PFSK-1 (cell line): ENCODE measurements around the gene CEP170B.

ENCODE experiments used
- FOXP2 ChIP-seq: optimal IDR thresholded peaks from 2 replicates; pipeline ENCODE3; 2011; ENCODE audit warnings: borderline replicate concordance, control low read depth, inconsistent platforms; ENCODE audit not compliant: insufficient read depth; ENCODE audit errors: extremely low read length, extremely low read depth
- POLR2AphosphoS5 ChIP-seq: IDR thresholded peaks from 2 replicates; pipeline ENCODE4 v1.6.1; 2012; ENCODE audit warnings: low read depth, mild to moderate bottlenecking, control low read depth, low read length, moderate library complexity
- REST ChIP-seq, 2 experiments: IDR thresholded peaks; 2 replicates each; pipeline versions ENCODE4 v1.6.1 to v1.8.0; 2011 to 2012; ENCODE audit warnings: low read depth in 2 of 2, low read length in 2 of 2, control low read depth in 1 of 2, inconsistent platforms in 1 of 2, mild to moderate bottlenecking in 1 of 2, moderate library complexity in 1 of 2; ENCODE audit not compliant: insufficient read depth in 1 of 2
- SIN3A ChIP-seq: IDR thresholded peaks from 2 replicates; pipeline ENCODE4 v1.6.1; 2012; ENCODE audit warnings: mild to moderate bottlenecking, low read length, moderate library complexity, borderline replicate concordance; ENCODE audit not compliant: insufficient read depth
- TAF1 ChIP-seq: IDR thresholded peaks from 2 replicates; pipeline ENCODE4 v1.6.1; 2012; ENCODE audit warnings: low read length, control low read depth, borderline replicate concordance; ENCODE audit not compliant: insufficient read depth

Gene CEP170B

DNA sequence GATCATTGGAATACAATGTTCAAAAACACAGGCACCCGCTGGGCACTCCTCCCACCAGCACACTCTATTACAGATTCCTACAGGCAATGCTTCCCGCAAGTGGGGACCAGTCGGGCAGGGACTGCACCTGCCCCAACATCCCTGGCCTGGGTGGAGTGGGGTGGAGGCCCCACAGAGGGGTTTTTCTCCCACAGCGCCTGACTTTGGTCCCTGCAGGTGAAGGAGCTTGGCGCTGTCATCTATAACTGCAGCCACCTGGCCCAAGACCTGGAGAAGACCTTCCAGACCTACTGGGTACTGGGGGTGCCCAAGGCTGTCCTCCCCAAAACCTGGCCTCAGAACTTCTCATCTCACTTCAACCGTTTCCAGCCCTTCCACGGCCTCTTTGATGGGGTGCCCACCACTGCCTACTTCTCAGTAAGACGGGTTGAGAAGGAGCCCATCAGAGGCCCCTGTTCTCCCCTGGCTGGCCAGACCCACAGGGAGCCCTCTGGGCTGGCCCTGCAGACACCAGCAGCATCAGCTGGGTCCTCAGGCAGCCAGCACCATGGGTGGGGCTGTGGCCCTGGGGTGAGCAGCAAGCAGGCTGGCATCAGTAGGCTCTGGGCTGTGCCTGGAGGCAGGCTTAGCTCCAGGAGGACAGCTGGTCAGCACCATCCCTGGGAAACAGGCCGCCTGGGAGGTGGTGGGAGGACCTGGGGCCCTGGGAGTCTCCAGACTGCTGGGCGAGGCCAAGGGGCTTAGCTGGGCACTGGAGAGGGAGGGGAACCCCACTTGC is 65.6 kb downstream of the CEP170B start:
- TF ChIP-seq REST (IDR thresholded peaks at IDR 0.05; ENCODE audit: insufficient read depth in 1 of 2, low read depth in 2 of 2, low read length in 2 of 2) (no peak), SIN3A (no peak), POLR2AphosphoS5 (no peak), TAF1 (no peak), FOXP2 (no peak)

DNA sequence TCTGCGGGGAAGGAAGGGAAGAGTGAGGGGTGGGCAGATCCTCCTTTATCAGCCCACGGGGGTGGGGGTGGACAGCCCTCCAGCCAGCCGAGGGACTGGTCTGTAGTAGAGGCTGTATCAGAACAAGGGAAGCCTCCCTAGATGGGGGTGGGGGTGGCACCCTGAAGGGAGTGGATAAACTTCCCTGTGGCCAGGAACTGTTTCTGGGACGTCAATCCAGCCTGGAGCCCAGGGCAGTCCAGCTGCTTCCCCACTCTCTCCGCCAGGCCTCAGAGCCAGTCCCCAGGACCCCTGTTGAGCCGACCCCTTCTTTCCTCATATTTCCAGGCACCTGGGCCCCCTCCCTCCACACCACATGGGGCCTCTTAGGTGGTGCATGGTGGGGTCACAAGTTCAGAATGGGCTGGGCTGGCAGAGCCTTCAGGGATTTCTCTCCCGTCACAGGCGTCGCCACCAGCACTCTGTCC is 66.3 kb downstream of the CEP170B start:
- TF ChIP-seq POLR2AphosphoS5 (no peak), SIN3A (no peak), REST (IDR thresholded peaks at IDR 0.05; ENCODE audit: insufficient read depth in 1 of 2, low read depth in 2 of 2, low read length in 2 of 2) (no peak), FOXP2 (no peak), TAF1 (no peak)

DNA sequence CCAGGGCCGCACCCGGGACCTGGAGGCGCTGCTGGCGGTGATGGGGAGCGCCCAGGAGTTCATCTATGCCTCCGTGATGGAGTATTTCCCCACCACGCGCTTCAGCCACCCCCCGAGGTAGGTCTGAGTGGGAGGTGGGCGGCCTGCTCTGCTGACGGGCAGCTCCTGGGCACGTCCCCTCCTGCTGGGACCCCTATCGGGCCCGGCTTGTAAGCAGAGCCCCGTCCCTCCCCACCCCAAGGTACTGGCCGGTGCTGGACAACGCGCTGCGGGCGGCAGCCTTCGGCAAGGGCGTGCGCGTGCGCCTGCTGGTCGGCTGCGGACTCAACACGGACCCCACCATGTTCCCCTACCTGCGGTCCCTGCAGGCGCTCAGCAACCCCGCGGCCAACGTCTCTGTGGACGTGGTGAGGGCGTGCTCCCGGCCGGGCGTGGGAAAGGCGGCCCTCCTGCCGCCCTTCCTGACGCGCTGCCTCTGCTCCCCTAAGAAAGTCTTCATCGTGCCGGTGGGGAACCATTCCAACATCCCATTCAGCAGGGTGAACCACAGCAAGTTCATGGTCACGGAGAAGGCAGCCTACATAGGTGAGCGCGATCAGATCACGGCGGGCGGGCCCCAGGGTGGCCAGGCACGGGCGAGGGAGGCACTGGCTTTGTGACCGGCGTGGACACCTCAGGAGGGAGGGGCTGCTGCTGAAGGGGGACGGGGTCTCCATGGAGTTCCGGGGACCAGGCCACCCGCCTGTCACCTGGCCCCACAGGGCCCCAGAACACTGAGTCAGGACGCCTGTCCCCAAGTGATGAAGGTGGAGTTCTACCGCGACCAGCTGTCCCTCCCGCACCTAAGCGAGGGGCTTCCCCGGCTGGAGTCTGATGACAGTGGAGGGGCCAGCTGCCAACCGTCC is 67.0 kb downstream of the CEP170B start:
- no peak for TF ChIP-seq FOXP2
- TF ChIP-seq SIN3A, result no peak
- no peak for TF ChIP-seq POLR2AphosphoS5
- TF ChIP-seq TAF1, result no peak
- no peak for TF ChIP-seq REST (IDR thresholded peaks at IDR 0.05; ENCODE audit: insufficient read depth in 1 of 2, low read depth in 2 of 2, low read length in 2 of 2)

DNA sequence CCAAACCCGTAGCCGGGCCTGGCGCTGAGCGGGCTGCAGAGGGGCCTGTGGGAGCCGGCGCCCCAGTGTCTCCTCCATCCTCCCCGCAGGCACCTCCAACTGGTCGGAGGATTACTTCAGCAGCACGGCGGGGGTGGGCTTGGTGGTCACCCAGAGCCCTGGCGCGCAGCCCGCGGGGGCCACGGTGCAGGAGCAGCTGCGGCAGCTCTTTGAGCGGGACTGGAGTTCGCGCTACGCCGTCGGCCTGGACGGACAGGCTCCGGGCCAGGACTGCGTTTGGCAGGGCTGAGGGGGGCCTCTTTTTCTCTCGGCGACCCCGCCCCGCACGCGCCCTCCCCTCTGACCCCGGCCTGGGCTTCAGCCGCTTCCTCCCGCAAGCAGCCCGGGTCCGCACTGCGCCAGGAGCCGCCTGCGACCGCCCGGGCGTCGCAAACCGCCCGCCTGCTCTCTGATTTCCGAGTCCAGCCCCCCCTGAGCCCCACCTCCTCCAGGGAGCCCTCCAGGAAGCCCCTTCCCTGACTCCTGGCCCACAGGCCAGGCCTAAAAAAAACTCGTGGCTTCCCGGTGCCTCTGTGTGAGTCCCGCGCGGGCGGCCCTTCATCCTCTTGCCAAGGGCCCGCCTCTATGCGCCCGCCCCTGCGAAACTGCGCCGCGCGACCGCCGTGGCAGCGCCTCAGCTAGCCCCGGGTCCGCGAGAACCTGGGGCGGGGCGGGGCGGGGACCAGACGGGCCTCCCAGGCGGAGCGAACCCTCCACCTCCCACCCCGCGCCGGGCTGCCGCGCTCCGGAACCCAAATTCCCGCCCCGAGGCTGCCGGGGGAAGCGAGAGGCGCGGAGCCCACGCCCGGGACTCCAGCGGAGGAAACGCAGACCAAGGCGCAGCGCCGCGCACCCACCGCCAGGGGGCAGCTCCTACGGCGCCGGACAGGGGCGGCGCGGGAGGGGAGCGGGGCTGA is 67.9 kb downstream of the CEP170B start:
- no peak for TF ChIP-seq SIN3A
- 0 out of 2 replicates have a peak, but pooled peaks have one; percentile 27 for TF ChIP-seq POLR2AphosphoS5
- TF ChIP-seq FOXP2, result peak; percentile 90
- TF ChIP-seq TAF1, result 0 out of 2 replicates have a peak, but pooled peaks have one; percentile 33
- no peak for TF ChIP-seq REST (IDR thresholded peaks at IDR 0.05; ENCODE audit: insufficient read depth in 1 of 2, low read depth in 2 of 2, low read length in 2 of 2)
